Stimulated activated naive CD8-positive, alpha-beta T cell treated with anti-CD3 and anti-CD28 coated beads, Interleukin-15, Interleukin-2, amounts not matched to agents 100 ng/mL and 50 ng/mL, for 24 hours (primary cell): ENCODE measurements around the gene PPFIA4.

Source experiments
- H3K27ac Mint-ChIP-seq: one replicate; pipeline ENCODE4 v1.8.0; 2021; ENCODE audit warnings: mild to moderate bottlenecking, mixed read lengths
- H3K27me3 Mint-ChIP-seq: one replicate; pipeline ENCODE4 v1.8.0; 2021; ENCODE audit warnings: mixed read lengths
- H3K36me3 Mint-ChIP-seq: one replicate; pipeline ENCODE4 v1.8.0; 2021; ENCODE audit warnings: low read depth, mixed read lengths
- H3K4me1 Mint-ChIP-seq: one replicate; pipeline ENCODE4 v1.8.0; 2021; ENCODE audit warnings: low read depth, mixed read lengths
- H3K4me3 Mint-ChIP-seq: one replicate; pipeline ENCODE4 v1.8.0; 2021; ENCODE audit warnings: mild to moderate bottlenecking, mixed read lengths
- H3K9me3 Mint-ChIP-seq: one replicate; pipeline ENCODE4 v1.8.0; 2021; ENCODE audit warnings: mixed read lengths

Gene PPFIA4

DNA sequence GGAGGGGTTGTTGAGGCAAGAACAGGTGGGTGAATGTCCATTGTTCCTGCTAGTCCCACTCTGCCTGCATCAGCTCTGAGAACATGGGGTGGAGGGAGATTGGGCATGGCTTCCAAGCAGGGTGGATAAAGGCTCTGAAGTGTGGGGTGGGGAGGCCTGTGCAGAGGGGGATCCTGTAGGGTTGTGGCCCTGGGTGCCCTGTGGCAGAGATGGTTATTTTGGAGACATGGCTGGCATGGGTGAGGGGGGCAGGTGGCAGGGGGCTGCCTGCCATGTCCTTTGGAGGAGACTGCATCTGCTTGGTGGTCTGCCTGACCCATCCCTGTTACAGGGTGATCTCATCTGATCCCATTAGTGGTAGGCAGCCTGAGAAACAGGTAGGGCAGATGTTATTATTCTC, 48.3 kb downstream of the PPFIA4 start:
- Mint-ChIP-seq H3K27me3 (peaks cover 33% of the 10 kb centered on the region), H3K9me3 (no peaks in the 10 kb centered on the region), H3K4me1 (peaks cover 5% of the 10 kb centered on the region), H3K36me3 (no peaks in the 10 kb centered on the region), H3K27ac (no peak overlapping the region), H3K4me3 (no peak overlapping the region)

GRCh38 chr1:203075236-203076030, 49.1 kb downstream of the PPFIA4 start:
- H3K4me1 Mint-ChIP-seq: peaks cover 5% of the 10 kb centered on the region
- no peaks in the 10 kb centered on the region for H3K9me3 Mint-ChIP-seq
- no peak overlapping the region for H3K4me3 Mint-ChIP-seq
- H3K36me3 Mint-ChIP-seq: no peaks in the 10 kb centered on the region
- no peak overlapping the region for H3K27ac Mint-ChIP-seq
- peaks cover 33% of the 10 kb centered on the region for H3K27me3 Mint-ChIP-seq

GRCh38 chr1:203076031-203076511, 49.8 kb downstream of the PPFIA4 start:
- peaks cover 33% of the 10 kb centered on the region for H3K27me3 Mint-ChIP-seq

GRCh38 chr1:203077367-203077766, 51.1 kb downstream of the PPFIA4 start:
- Mint-ChIP-seq H3K27me3 (peaks cover 37% of the 10 kb centered on the region), H3K4me1 (peaks cover 5% of the 10 kb centered on the region), H3K4me3 (no peak overlapping the region), H3K27ac (no peak overlapping the region), H3K9me3 (no peaks in the 10 kb centered on the region), H3K36me3 (no peaks in the 10 kb centered on the region)

More at GRCh38 chr1:203076031-203076511, 49.8 kb downstream of the PPFIA4 start:
- Mint-ChIP-seq H3K9me3 (no peaks in the 10 kb centered on the region), H3K4me3 (peak overlapping the region; percentile 71), H3K4me1 (peaks cover 5% of the 10 kb centered on the region), H3K27ac (peak overlapping the region; percentile 36), H3K36me3 (no peaks in the 10 kb centered on the region)

DNA sequence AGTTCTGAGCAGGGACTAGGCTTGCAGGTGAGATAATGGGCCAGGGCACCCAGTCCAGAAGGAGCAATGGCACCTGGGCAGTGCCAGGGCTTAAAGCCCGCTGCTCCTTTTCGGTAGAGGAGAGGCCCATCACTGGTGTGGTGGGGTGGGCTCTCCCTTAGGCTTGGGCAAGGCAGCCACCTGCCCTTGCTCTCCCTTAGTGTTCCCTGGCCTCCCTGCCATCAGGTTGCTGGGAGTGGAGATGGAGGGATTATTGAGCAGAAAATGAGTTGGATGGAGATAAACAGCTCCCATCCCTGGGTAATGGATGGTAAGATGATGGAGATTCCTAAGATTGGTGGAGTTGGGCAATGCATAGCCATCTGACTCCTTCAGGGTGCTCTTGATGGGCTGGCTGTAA, 51.7 kb downstream of the PPFIA4 start:
- H3K27ac Mint-ChIP-seq: no peak overlapping the region
- H3K4me3 Mint-ChIP-seq: no peak overlapping the region
- H3K36me3 Mint-ChIP-seq: no peaks in the 10 kb centered on the region
- no peaks in the 10 kb centered on the region for H3K9me3 Mint-ChIP-seq
- peaks cover 35% of the 10 kb centered on the region for H3K27me3 Mint-ChIP-seq
- H3K4me1 Mint-ChIP-seq: peaks cover 5% of the 10 kb centered on the region

DNA sequence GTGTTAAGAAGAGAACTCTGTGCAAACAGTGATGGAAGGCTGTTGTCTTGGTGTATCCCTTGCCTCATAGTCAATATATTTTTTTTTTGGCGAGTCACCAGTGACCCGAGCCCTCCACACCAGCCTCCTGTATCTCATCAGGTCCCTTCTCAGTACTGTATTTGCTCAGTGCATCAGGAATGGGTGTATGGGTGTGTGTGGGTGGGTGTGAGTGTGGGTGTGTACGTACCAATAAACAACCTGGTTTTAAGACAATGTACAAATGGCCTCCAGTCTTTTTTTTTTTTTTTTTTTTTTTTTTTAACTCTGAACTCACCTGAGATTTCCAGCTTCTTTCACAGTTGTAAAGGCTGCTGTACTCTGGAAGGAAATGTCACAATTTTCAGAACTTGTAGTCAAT, 52.2 kb downstream of the PPFIA4 start:
- H3K36me3 Mint-ChIP-seq: no peaks in the 10 kb centered on the region
- H3K9me3 Mint-ChIP-seq: no peaks in the 10 kb centered on the region
- peaks cover 5% of the 10 kb centered on the region for H3K4me1 Mint-ChIP-seq
- H3K27me3 Mint-ChIP-seq: peaks cover 30% of the 10 kb centered on the region
- H3K27ac Mint-ChIP-seq: no peak overlapping the region
- no peak overlapping the region for H3K4me3 Mint-ChIP-seq

- H3K9me3 Mint-ChIP-seq: no peaks in the 10 kb centered on the region
- no peak overlapping the region for H3K4me3 Mint-ChIP-seq
- no peaks in the 10 kb centered on the region for H3K36me3 Mint-ChIP-seq
- H3K27ac Mint-ChIP-seq: no peak overlapping the region
- H3K27me3 Mint-ChIP-seq: peaks cover 14% of the 10 kb centered on the region
- peaks cover 5% of the 10 kb centered on the region for H3K4me1 Mint-ChIP-seq
Measured at GRCh38 chr1:203080456-203080855, 54.2 kb downstream of the PPFIA4 start.

DNA sequence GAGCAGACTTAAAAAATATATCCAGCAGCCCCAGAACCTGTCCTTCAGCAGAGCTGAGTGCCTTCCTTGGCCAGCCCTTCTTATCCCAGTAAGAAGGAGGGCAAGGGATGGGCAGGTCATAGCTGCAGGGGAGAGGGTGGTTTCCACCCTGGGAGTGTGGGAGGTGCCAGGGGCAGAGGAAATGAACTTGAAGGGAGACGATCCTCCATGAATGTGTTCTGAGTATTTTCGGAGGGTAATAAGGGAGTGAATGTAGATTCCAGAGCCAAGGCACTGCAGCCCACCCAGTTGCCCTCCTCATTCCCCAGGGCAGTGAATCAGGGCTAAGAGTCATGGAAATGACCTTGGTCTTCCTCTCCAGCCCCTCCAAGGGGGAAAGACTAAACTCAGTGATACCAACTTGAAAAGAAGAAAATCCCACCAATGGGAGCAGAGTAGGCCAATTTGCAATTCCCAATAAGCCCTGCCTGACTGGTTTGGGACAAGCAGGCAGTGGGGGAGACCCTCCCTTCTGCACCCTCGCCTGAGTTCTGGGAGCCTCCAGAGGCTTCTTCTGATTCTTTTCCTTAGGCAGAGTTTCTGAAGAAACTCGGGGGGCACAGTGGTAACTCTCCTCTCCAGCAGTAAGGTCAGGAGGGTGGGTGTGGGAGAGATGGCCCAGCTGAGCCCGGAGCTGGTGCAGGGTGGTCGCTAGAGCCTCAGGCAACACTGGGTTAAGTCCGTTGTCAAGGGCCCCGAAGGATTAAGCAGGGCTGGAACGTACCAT, 55.4 kb downstream of the PPFIA4 start:
- Mint-ChIP-seq H3K4me1 (no peaks in the 10 kb centered on the region), H3K27me3 (peaks cover 8% of the 10 kb centered on the region), H3K4me3 (no peak overlapping the region), H3K27ac (no peak overlapping the region), H3K36me3 (no peaks in the 10 kb centered on the region), H3K9me3 (no peaks in the 10 kb centered on the region)

- H3K4me3 Mint-ChIP-seq: no peak overlapping the region
- H3K36me3 Mint-ChIP-seq: no peaks in the 10 kb centered on the region
- no peaks in the 10 kb centered on the region for H3K9me3 Mint-ChIP-seq
- peaks cover 8% of the 10 kb centered on the region for H3K27me3 Mint-ChIP-seq
- H3K27ac Mint-ChIP-seq: no peak overlapping the region
- H3K4me1 Mint-ChIP-seq: no peaks in the 10 kb centered on the region
Measured at GRCh38 chr1:203082231-203082505, 55.9 kb downstream of the PPFIA4 start.

GRCh38 chr1:203082571-203083462, 56.5 kb downstream of the PPFIA4 start:
- H3K36me3 Mint-ChIP-seq: no peaks in the 10 kb centered on the region
- peaks cover 8% of the 10 kb centered on the region for H3K27me3 Mint-ChIP-seq

DNA sequence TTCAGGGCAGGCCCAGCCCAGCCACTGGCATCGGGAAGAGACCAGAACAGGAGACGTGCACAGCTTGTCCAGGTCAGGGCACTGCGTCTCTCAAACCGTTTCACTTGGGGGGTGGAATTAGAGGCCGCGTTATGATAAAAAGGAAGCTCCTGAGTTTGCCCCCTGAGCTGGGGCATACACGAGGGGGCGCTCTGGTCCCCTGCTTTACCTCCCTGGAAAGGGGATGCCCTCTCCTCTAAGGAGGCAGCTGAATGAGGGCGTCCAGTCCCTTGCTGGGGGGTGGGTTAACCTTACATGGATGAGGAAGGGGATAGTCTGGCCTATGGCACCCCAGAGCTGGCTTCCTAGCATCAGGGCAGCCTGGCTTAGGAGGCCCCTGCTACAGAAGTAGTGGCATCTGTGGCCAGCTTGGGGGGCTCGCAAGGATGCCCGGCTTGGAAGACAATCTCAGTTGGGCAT, 57.2 kb downstream of the PPFIA4 start:
- Mint-ChIP-seq H3K4me3 (no peak overlapping the region), H3K36me3 (no peaks in the 10 kb centered on the region), H3K27ac (no peak overlapping the region), H3K9me3 (no peaks in the 10 kb centered on the region), H3K4me1 (no peaks in the 10 kb centered on the region), H3K27me3 (peaks cover 9% of the 10 kb centered on the region)

More at GRCh38 chr1:203082571-203083462, 56.5 kb downstream of the PPFIA4 start:
- H3K4me1 Mint-ChIP-seq: no peaks in the 10 kb centered on the region
- H3K27ac Mint-ChIP-seq: no peak overlapping the region
- H3K4me3 Mint-ChIP-seq: no peak overlapping the region
- H3K9me3 Mint-ChIP-seq: no peaks in the 10 kb centered on the region

- no peaks in the 10 kb centered on the region for H3K4me1 Mint-ChIP-seq
- no peaks in the 10 kb centered on the region for H3K36me3 Mint-ChIP-seq
- H3K27ac Mint-ChIP-seq: no peak overlapping the region
- H3K9me3 Mint-ChIP-seq: no peaks in the 10 kb centered on the region
- no peak overlapping the region for H3K4me3 Mint-ChIP-seq
- H3K27me3 Mint-ChIP-seq: peaks cover 10% of the 10 kb centered on the region
Measured at GRCh38 chr1:203084588-203085527, 58.6 kb downstream of the PPFIA4 start.

DNA sequence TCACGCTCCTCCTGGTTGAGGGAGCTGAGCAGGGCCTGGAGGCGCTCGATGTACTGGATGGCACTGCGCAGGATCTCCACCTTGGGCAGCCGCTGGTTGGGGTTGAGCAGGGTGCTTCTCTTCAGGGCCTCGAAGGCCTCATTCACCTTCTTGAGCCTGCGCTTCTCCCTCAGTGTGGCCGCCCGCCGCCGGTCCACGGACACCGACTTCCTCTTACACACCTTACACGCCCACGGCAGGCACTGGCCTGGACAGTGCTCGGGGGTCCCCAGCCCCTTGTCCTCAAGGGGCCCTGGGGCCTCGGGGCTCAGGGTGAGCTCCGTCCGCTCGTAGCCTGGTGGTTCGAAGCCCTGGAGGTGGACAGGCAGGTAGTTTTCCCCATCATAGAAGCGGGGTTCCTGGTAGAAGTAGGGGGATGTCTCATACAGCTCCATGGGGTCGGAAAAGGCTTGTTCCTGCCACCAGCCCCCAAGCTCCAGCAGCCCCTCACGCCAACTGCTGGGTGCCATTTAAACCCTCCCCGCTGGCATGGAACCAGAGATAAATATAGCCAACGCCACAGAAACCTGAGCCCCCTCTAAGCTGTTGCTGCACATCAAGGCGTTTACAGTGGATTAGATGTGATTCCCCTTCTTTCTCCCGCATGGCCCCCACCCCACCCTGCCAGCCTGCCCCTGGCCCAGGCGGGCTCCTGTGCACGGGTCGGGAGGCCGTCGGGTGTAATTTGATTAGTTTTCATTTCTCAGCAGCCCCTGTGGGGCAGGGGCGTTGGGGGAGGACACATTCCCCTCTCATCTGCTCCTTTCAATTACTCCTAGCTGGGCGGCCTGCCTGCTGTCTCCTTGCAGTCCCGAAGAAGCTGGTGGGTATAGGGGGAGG, 59.5 kb downstream of the PPFIA4 start, which contains the start of gene MYOG:
Gene MYOG, minus strand, starts transcription at position 485 of the 879 bp plus-strand sequence. Its CDS starts 51 bp downstream, at position 434.
- peaks cover 15% of the 10 kb centered on the region for H3K27me3 Mint-ChIP-seq
- no peak within 1 kb of the TSS for H3K4me3 Mint-ChIP-seq
- no peaks in the 10 kb centered on the region for H3K36me3 Mint-ChIP-seq
- no peaks in the 10 kb centered on the region for H3K9me3 Mint-ChIP-seq
- H3K27ac Mint-ChIP-seq: no peak within 1 kb of the TSS
- H3K4me1 Mint-ChIP-seq: no peaks in the 10 kb centered on the region
